Muscle layer of colon (tissue), 2 donors: ENCODE measurements around the gene CEP112.

Experiments used
- H3K27ac ChIP-seq: one replicate; pipeline ENCODE4 v1.7.0; 2013; ENCODE audit warnings: low read depth, mild to moderate bottlenecking, low read length, moderate library complexity
- H3K27me3 ChIP-seq, 2 donors: one replicate each; pipeline ENCODE4 v1.7.0; 2013; ENCODE audit warnings: low read length in 2 of 2, mild to moderate bottlenecking in 2 of 2; ENCODE audit not compliant: insufficient read depth in 2 of 2, control insufficient read depth in 1 of 2
- H3K36me3 ChIP-seq: one replicate; pipeline ENCODE4 v1.7.0; 2013; ENCODE audit warnings: mild to moderate bottlenecking, low read length; ENCODE audit not compliant: insufficient read depth
- H3K4me1 ChIP-seq: one replicate; pipeline ENCODE4 v1.7.0; 2013; ENCODE audit warnings: mild to moderate bottlenecking, low read length; ENCODE audit not compliant: insufficient read depth
- H3K4me3 ChIP-seq, 2 donors: one replicate each; pipeline ENCODE4 v1.7.0; 2013; ENCODE audit warnings: low read length in 2 of 2, low read depth in 1 of 2, mild to moderate bottlenecking in 1 of 2, moderate library complexity in 1 of 2
- H3K9ac ChIP-seq: one replicate; pipeline ENCODE4 v1.7.0; 2013; ENCODE audit warnings: low read length
- H3K9me3 ChIP-seq: one replicate; pipeline ENCODE4 v1.7.0; 2013; ENCODE audit warnings: mild to moderate bottlenecking, low read length
- donor health status: abdominal sarcoma.
- donor health status: Adenocarcinoma of cecum.

CEP112 gene

GRCh38 chr17:65656390-65657250, 535.3 kb downstream of the CEP112 start:
- Histone ChIP-seq H3K4me1 (no peaks in the 10 kb centered on the region), H3K9me3 (no peaks in the 10 kb centered on the region), H3K36me3 (no peaks in the 10 kb centered on the region), H3K4me3 (no peak overlapping the region), H3K27me3 (no peaks in the 10 kb centered on the region), H3K27ac (no peak overlapping the region), H3K9ac (no peak overlapping the region)

GRCh38 chr17:65655706-65656105, 536.2 kb downstream of the CEP112 start:
- H3K9me3 ChIP-seq, result no peaks in the 10 kb centered on the region
- H3K4me3 ChIP-seq, result no peak overlapping the region
- H3K36me3 ChIP-seq, result no peaks in the 10 kb centered on the region
- no peaks in the 10 kb centered on the region for H3K4me1 ChIP-seq
- no peak overlapping the region for H3K27ac ChIP-seq
- no peaks in the 10 kb centered on the region for H3K27me3 ChIP-seq
- no peak overlapping the region for H3K9ac ChIP-seq

- no peak overlapping the region for H3K9ac ChIP-seq
These were observed 547.4 kb downstream of the CEP112 start for GRCh38 chr17:65644545-65644944.

GRCh38 chr17:65638221-65638975, 553.5 kb downstream of the CEP112 start:
- no peak overlapping the region for H3K27ac ChIP-seq
- no peaks in the 10 kb centered on the region for H3K36me3 ChIP-seq
- no peaks in the 10 kb centered on the region for H3K9me3 ChIP-seq
- H3K4me3 ChIP-seq, result no peak overlapping the region
- no peak overlapping the region for H3K9ac ChIP-seq
- H3K27me3 ChIP-seq, result no peaks in the 10 kb centered on the region
- H3K4me1 ChIP-seq, result no peaks in the 10 kb centered on the region

More at GRCh38 chr17:65644545-65644944, 547.4 kb downstream of the CEP112 start:
- Histone ChIP-seq H3K4me1 (no peaks in the 10 kb centered on the region), H3K27me3 (no peaks in the 10 kb centered on the region), H3K9me3 (no peaks in the 10 kb centered on the region), H3K4me3 (no peak overlapping the region), H3K27ac (no peak overlapping the region), H3K36me3 (no peaks in the 10 kb centered on the region)

GRCh38 chr17:65637786-65638185, 554.1 kb downstream of the CEP112 start:
- no peak overlapping the region for H3K9ac ChIP-seq
- H3K4me3 ChIP-seq, result no peak overlapping the region
- H3K27ac ChIP-seq, result no peak overlapping the region

GRCh38 chr17:65634533-65634932, 557.4 kb downstream of the CEP112 start:
- H3K27ac ChIP-seq, result no peak overlapping the region

More at GRCh38 chr17:65637786-65638185, 554.1 kb downstream of the CEP112 start:
- Histone ChIP-seq H3K4me1 (no peaks in the 10 kb centered on the region), H3K9me3 (no peaks in the 10 kb centered on the region), H3K36me3 (no peaks in the 10 kb centered on the region), H3K27me3 (no peaks in the 10 kb centered on the region)

GRCh38 chr17:65633988-65634387, 557.9 kb downstream of the CEP112 start:
- Histone ChIP-seq H3K36me3 (no peaks in the 10 kb centered on the region), H3K9me3 (no peaks in the 10 kb centered on the region), H3K9ac (no peak overlapping the region), H3K4me3 (no peak overlapping the region), H3K27ac (no peak overlapping the region), H3K4me1 (no peaks in the 10 kb centered on the region), H3K27me3 (no peaks in the 10 kb centered on the region)

More at GRCh38 chr17:65634533-65634932, 557.4 kb downstream of the CEP112 start:
- Histone ChIP-seq H3K4me3 (no peak overlapping the region), H3K27me3 (no peaks in the 10 kb centered on the region), H3K36me3 (no peaks in the 10 kb centered on the region), H3K9ac (no peak overlapping the region), H3K9me3 (no peaks in the 10 kb centered on the region), H3K4me1 (no peaks in the 10 kb centered on the region)

GRCh38 chr17:65633146-65633881, 558.6 kb downstream of the CEP112 start:
- Histone ChIP-seq H3K9ac (no peak overlapping the region), H3K4me1 (peaks cover 2% of the 10 kb centered on the region), H3K27ac (no peak overlapping the region)

GRCh38 chr17:65630502-65630901, 561.4 kb downstream of the CEP112 start:
- no peak overlapping the region for H3K4me3 ChIP-seq
- no peak overlapping the region for H3K27ac ChIP-seq
- H3K9ac ChIP-seq, result no peak overlapping the region
- no peaks in the 10 kb centered on the region for H3K9me3 ChIP-seq
- H3K4me1 ChIP-seq, result peaks cover 11% of the 10 kb centered on the region
- H3K36me3 ChIP-seq, result no peaks in the 10 kb centered on the region
- no peaks in the 10 kb centered on the region for H3K27me3 ChIP-seq

More at GRCh38 chr17:65633146-65633881, 558.6 kb downstream of the CEP112 start:
- Histone ChIP-seq H3K36me3 (no peaks in the 10 kb centered on the region), H3K4me3 (no peak overlapping the region), H3K9me3 (no peaks in the 10 kb centered on the region), H3K27me3 (no peaks in the 10 kb centered on the region)

GRCh38 chr17:65629234-65629690, 562.7 kb downstream of the CEP112 start:
- Histone ChIP-seq H3K9me3 (no peaks in the 10 kb centered on the region), H3K4me1 (peaks cover 11% of the 10 kb centered on the region), H3K36me3 (no peaks in the 10 kb centered on the region), H3K4me3 (no peak overlapping the region), H3K27me3 (no peaks in the 10 kb centered on the region), H3K9ac (no peak overlapping the region), H3K27ac (no peak overlapping the region)

- no peak overlapping the region for H3K9ac ChIP-seq
- peaks cover 11% of the 10 kb centered on the region for H3K4me1 ChIP-seq
- no peak overlapping the region for H3K27ac ChIP-seq
- H3K4me3 ChIP-seq, result peak overlapping the region in 1 of 2 donors; percentile 42
- no peaks in the 10 kb centered on the region for H3K9me3 ChIP-seq
- no peaks in the 10 kb centered on the region for H3K36me3 ChIP-seq
- H3K27me3 ChIP-seq, result no peaks in the 10 kb centered on the region
These were observed 563.3 kb downstream of the CEP112 start for GRCh38 chr17:65628644-65629036.
